ENCODE measurements around the gene SMC6. TPM values are rescaled to one million over a fixed set of nuclear protein-coding genes. Genes with fewer than 3 reads are reported as not detected.

The SMC6 gene
- total and polyA plus RNA-seq, 2 experiments from 2014 or later = 53.4 to 59.8 TPM

DNA sequence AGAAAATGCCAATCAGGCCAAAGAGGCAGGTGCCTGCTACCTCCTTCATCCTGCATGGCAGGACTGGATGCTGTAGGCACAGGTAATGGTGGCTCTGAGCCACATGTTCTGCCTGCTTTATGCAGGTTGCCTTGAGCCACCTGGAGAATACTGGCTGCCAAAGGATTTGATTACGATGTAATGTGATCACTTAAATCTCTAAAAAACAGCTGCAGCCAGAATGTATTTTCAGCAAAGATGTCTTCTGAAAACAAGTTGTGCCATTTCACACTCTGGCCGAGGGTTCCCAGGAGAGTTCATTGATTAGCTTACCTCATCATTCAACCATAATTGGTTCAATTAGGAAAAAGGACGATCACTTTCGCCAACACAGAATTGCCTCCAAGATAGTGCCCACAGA is 44.7 kb upstream of the SMC6 start:
- H3K27ac Mint-ChIP-seq = no peak overlapping the region
- H3K4me3 ChIP-seq = no peak overlapping the region
- H3K4me1 Mint-ChIP-seq = peaks cover 2% of the 10 kb centered on the region
- no peaks in the 10 kb centered on the region for H3K79me2 ChIP-seq (replicated peaks; ENCODE audit: insufficient read depth)
- no peaks in the 10 kb centered on the region for H3K36me3 Mint-ChIP-seq (ENCODE audit: low read depth)
- no peaks in the 10 kb centered on the region; the same call in 1 of the 2 replicates for H3K9me2 ChIP-seq (ENCODE audit: insufficient read depth)
- H2AFZ ChIP-seq = no peak overlapping the region
- TF ChIP-seq ZNF331 (CRISPR knock-in tag; IDR thresholded peaks at IDR 0.05; ENCODE audit: low read depth) = no peak
- no peak for TF ChIP-seq ZNF114 (CRISPR knock-in tag; IDR thresholded peaks at IDR 0.05)
- no peak for TF ChIP-seq CREB1 (CRISPR knock-in tag; IDR thresholded peaks at IDR 0.05; ENCODE audit: low read depth)
- no peak for TF ChIP-seq POLR2AphosphoS5 (IDR thresholded peaks at IDR 0.05; ENCODE audit: low read depth)
- TF ChIP-seq EZH2phosphoT487 (IDR thresholded peaks at IDR 0.05; ENCODE audit: unreplicated experiment) = no peak
- TF ChIP-seq STAT1 (IDR thresholded peaks at IDR 0.05; ENCODE audit: unreplicated experiment) = no peak
- no peak for TF ChIP-seq EZH2 (IDR thresholded peaks at IDR 0.05; ENCODE audit: low read depth, unreplicated experiment)
- H4K20me1 ChIP-seq (replicated peaks; ENCODE audit: insufficient read depth) = no peaks in the 10 kb centered on the region
- H3K4me3 Mint-ChIP-seq = no peak overlapping the region
- ATAC-seq (no peak), DNase-seq (ENCODE audit: low spot score) (no peak)
- H3K27me3 Mint-ChIP-seq (ENCODE audit: insufficient read depth, low read depth, poor library complexity) = no peaks in the 10 kb centered on the region
- no peaks in the 10 kb centered on the region for H3F3A ChIP-seq (replicated peaks; ENCODE audit: low read depth)
- no peaks in the 10 kb centered on the region for H3K4me1 ChIP-seq (ENCODE audit: insufficient read depth)
- H3K27me3 ChIP-seq (ENCODE audit: insufficient read depth) = no peaks in the 10 kb centered on the region
- H3K27ac ChIP-seq (ENCODE audit: low read depth) = no peak overlapping the region
- H3K9me3 Mint-ChIP-seq = no peaks in the 10 kb centered on the region
- H3K4me2 ChIP-seq = no peak overlapping the region
- no peaks in the 10 kb centered on the region for H3K36me3 ChIP-seq (ENCODE audit: insufficient read depth)

DNA sequence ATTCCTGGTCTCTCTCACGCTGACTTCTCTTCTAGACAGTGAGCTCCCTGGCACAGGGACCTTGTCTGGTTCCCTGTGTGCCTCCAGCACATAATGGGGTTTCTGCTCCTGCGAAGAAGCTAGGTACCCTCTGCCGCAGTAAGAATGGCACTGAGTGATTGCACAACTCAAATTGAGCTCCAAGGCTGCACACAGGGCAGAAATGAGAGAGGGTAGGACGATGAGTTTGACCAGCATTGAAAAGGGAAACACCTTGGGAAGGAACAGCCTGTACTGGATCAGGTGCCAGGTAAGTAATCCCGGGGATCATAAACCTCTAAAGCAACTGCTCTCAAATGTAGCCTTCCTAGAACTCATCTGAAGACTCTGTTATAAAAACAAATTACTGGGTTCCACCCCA is 41.7 kb upstream of the SMC6 start:
- no peaks in the 10 kb centered on the region for H3K79me2 ChIP-seq (replicated peaks; ENCODE audit: insufficient read depth)
- H3K27ac ChIP-seq (ENCODE audit: low read depth) = no peak overlapping the region
- H3K27me3 ChIP-seq (ENCODE audit: insufficient read depth) = no peaks in the 10 kb centered on the region
- H3K36me3 ChIP-seq (ENCODE audit: insufficient read depth) = no peaks in the 10 kb centered on the region
- Mint-ChIP-seq H3K4me1 (no peaks in the 10 kb centered on the region; the same call in 2 of the 3 replicates), H3K9me3 (no peaks in the 10 kb centered on the region), H3K27me3 (ENCODE audit: insufficient read depth, low read depth, poor library complexity) (no peaks in the 10 kb centered on the region), H3K27ac (no peak overlapping the region), H3K36me3 (ENCODE audit: low read depth) (no peaks in the 10 kb centered on the region), H3K4me3 (no peak overlapping the region)
- no peaks in the 10 kb centered on the region; the same call in 1 of the 2 replicates for H3K9me2 ChIP-seq (ENCODE audit: insufficient read depth)
- DNase-seq (ENCODE audit: low spot score) (no peak), ATAC-seq (no peak)
- no peak overlapping the region for H3K4me3 ChIP-seq
- no peaks in the 10 kb centered on the region for H4K20me1 ChIP-seq (replicated peaks; ENCODE audit: insufficient read depth)
- no peak overlapping the region for H2AFZ ChIP-seq
- no peaks in the 10 kb centered on the region for H3F3A ChIP-seq (replicated peaks; ENCODE audit: low read depth)
- no peaks in the 10 kb centered on the region for H3K4me1 ChIP-seq (ENCODE audit: insufficient read depth)
- H3K4me2 ChIP-seq = no peak overlapping the region
- TF ChIP-seq ZNF331 (CRISPR knock-in tag; IDR thresholded peaks at IDR 0.05; ENCODE audit: low read depth) = no peak
- no peak for TF ChIP-seq NANOG (IDR thresholded peaks at IDR 0.05; ENCODE audit: borderline replicate concordance)
- TF ChIP-seq JUNB (IDR thresholded peaks at IDR 0.05; ENCODE audit: unreplicated experiment) = no peak
- TF ChIP-seq, protein P1, sequence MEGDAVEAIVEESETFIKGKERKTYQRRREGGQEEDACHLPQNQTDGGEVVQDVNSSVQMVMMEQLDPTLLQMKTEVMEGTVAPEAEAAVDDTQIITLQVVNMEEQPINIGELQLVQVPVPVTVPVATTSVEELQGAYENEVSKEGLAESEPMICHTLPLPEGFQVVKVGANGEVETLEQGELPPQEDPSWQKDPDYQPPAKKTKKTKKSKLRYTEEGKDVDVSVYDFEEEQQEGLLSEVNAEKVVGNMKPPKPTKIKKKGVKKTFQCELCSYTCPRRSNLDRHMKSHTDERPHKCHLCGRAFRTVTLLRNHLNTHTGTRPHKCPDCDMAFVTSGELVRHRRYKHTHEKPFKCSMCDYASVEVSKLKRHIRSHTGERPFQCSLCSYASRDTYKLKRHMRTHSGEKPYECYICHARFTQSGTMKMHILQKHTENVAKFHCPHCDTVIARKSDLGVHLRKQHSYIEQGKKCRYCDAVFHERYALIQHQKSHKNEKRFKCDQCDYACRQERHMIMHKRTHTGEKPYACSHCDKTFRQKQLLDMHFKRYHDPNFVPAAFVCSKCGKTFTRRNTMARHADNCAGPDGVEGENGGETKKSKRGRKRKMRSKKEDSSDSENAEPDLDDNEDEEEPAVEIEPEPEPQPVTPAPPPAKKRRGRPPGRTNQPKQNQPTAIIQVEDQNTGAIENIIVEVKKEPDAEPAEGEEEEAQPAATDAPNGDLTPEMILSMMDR (conservative IDR thresholded peaks at IDR 0.05; ENCODE audit: low read depth in 2 of 2) = no peak
- no peak for TF ChIP-seq POLR2AphosphoS5 (IDR thresholded peaks at IDR 0.05; ENCODE audit: low read depth)
- no peak for TF ChIP-seq EZH2phosphoT487 (IDR thresholded peaks at IDR 0.05; ENCODE audit: unreplicated experiment)
- no peak for TF ChIP-seq CREB1 (CRISPR knock-in tag; IDR thresholded peaks at IDR 0.05; ENCODE audit: low read depth)
- TF ChIP-seq, protein P2, sequence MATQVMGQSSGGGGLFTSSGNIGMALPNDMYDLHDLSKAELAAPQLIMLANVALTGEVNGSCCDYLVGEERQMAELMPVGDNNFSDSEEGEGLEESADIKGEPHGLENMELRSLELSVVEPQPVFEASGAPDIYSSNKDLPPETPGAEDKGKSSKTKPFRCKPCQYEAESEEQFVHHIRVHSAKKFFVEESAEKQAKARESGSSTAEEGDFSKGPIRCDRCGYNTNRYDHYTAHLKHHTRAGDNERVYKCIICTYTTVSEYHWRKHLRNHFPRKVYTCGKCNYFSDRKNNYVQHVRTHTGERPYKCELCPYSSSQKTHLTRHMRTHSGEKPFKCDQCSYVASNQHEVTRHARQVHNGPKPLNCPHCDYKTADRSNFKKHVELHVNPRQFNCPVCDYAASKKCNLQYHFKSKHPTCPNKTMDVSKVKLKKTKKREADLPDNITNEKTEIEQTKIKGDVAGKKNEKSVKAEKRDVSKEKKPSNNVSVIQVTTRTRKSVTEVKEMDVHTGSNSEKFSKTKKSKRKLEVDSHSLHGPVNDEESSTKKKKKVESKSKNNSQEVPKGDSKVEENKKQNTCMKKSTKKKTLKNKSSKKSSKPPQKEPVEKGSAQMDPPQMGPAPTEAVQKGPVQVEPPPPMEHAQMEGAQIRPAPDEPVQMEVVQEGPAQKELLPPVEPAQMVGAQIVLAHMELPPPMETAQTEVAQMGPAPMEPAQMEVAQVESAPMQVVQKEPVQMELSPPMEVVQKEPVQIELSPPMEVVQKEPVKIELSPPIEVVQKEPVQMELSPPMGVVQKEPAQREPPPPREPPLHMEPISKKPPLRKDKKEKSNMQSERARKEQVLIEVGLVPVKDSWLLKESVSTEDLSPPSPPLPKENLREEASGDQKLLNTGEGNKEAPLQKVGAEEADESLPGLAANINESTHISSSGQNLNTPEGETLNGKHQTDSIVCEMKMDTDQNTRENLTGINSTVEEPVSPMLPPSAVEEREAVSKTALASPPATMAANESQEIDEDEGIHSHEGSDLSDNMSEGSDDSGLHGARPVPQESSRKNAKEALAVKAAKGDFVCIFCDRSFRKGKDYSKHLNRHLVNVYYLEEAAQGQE (IDR thresholded peaks at IDR 0.05; ENCODE audit: unreplicated experiment) = no peak
- no peak for TF ChIP-seq EZH2 (IDR thresholded peaks at IDR 0.05; ENCODE audit: low read depth, unreplicated experiment)
- TF ChIP-seq STAT1 (IDR thresholded peaks at IDR 0.05; ENCODE audit: unreplicated experiment) = no peak
- TF ChIP-seq ZNF114 (CRISPR knock-in tag; IDR thresholded peaks at IDR 0.05) = no peak
- TF ChIP-seq, protein P3, sequence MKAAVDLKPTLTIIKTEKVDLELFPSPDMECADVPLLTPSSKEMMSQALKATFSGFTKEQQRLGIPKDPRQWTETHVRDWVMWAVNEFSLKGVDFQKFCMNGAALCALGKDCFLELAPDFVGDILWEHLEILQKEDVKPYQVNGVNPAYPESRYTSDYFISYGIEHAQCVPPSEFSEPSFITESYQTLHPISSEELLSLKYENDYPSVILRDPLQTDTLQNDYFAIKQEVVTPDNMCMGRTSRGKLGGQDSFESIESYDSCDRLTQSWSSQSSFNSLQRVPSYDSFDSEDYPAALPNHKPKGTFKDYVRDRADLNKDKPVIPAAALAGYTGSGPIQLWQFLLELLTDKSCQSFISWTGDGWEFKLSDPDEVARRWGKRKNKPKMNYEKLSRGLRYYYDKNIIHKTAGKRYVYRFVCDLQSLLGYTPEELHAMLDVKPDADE (IDR thresholded peaks at IDR 0.05) = no peak
